Epithelial cell of prostate (primary cell): ENCODE data around the gene APOBEC3H.

Source experiments
- DNase-seq: peaks from one replicate; pipeline ENCODE4 v3.0.0-alpha.2; 2011; ENCODE audit warnings: low read depth, low spot score
- H3K27ac ChIP-seq: fragments of 450-650 bp; 2 replicates; pipeline ENCODE4 v1.5.1; 2017; ENCODE audit warnings: mild to moderate bottlenecking

APOBEC3H gene

GRCh38 chr22:39106326-39106725 is 9.3 kb downstream of the APOBEC3H start:
- DNase-seq, result no peak
- no peak overlapping the region for H3K27ac ChIP-seq

GRCh38 chr22:39108487-39108886 is 11.4 kb downstream of the APOBEC3H start:
- H3K27ac ChIP-seq, result no peak overlapping the region
- DNase-seq, result no peak

GRCh38 chr22:39109361-39109760 is 12.3 kb downstream of the APOBEC3H start:
- no peak overlapping the region for H3K27ac ChIP-seq
- DNase-seq, result no peak

- peak; percentile 66 for DNase-seq
These were observed 13.9 kb downstream of the APOBEC3H start for GRCh38 chr22:39110631-39111561.

GRCh38 chr22:39114112-39114511 is 17.1 kb downstream of the APOBEC3H start:
- peak overlapping the region; percentile 41 for H3K27ac ChIP-seq
- no peak for DNase-seq

More at GRCh38 chr22:39110631-39111561, 13.9 kb downstream of the APOBEC3H start:
- peak overlapping the region; percentile 21 for H3K27ac ChIP-seq

- DNase-seq, result no peak
These were observed 18.5 kb downstream of the APOBEC3H start for GRCh38 chr22:39115570-39115969.

GRCh38 chr22:39115977-39116621 is 19.1 kb downstream of the APOBEC3H start:
- H3K27ac ChIP-seq, result no peak overlapping the region
- no peak for DNase-seq

More at GRCh38 chr22:39115570-39115969, 18.5 kb downstream of the APOBEC3H start:
- H3K27ac ChIP-seq, result no peak overlapping the region

GRCh38 chr22:39117585-39118191 is 20.6 kb downstream of the APOBEC3H start:
- no peak overlapping the region for H3K27ac ChIP-seq
- no peak for DNase-seq

GRCh38 chr22:39120983-39121382 is 23.9 kb downstream of the APOBEC3H start:
- no peak for DNase-seq
- H3K27ac ChIP-seq, result no peak overlapping the region

- H3K27ac ChIP-seq, result no peak overlapping the region
- DNase-seq, result no peak
These were observed 25.9 kb downstream of the APOBEC3H start for GRCh38 chr22:39122772-39123470.

- DNase-seq, result no peak
- no peak overlapping the region for H3K27ac ChIP-seq
These were observed 26.9 kb downstream of the APOBEC3H start for GRCh38 chr22:39123751-39124581.

GRCh38 chr22:39125622-39126021 is 28.6 kb downstream of the APOBEC3H start:
- H3K27ac ChIP-seq, result no peak overlapping the region
- DNase-seq, result no peak

- DNase-seq, result no peak
- no peak overlapping the region for H3K27ac ChIP-seq
These were observed 31.5 kb downstream of the APOBEC3H start for GRCh38 chr22:39128508-39128907.

- H3K27ac ChIP-seq, result no peak overlapping the region
- no peak for DNase-seq
These were observed 32.0 kb downstream of the APOBEC3H start for GRCh38 chr22:39129081-39129480.

GRCh38 chr22:39129746-39130145 is 32.7 kb downstream of the APOBEC3H start:
- no peak overlapping the region for H3K27ac ChIP-seq
- DNase-seq, result no peak

- H3K27ac ChIP-seq, result no peak overlapping the region
- no peak for DNase-seq
These were observed 33.2 kb downstream of the APOBEC3H start for GRCh38 chr22:39130152-39130704.

- DNase-seq, result no peak
- H3K27ac ChIP-seq, result no peak overlapping the region
These were observed 34.1 kb downstream of the APOBEC3H start for GRCh38 chr22:39130892-39131855.

- H3K27ac ChIP-seq, result no peak overlapping the region
- no peak for DNase-seq
These were observed 35.2 kb downstream of the APOBEC3H start for GRCh38 chr22:39132281-39132680.
